H7 (cell line): ENCODE results near the gene FEM1B. TPM values are rescaled to one million over a fixed set of nuclear protein-coding genes. Genes with fewer than 3 reads are reported as not detected.

ENCODE experiments used
- total RNA-seq: library from RNA; depleted of rRNA; stranded (reverse); fragments of >200 nt; shearing (Covaris generic); gene quantifications from 2 replicates; pipeline ENCODE4 v1.2.3, GENCODE V29; 2014; rRNA removed

Gene FEM1B
- total RNA-seq, 1 experiment from 2014 or later: 78.4 TPM

Other genes starting within 250 kb of the FEM1B start
- 23.7 and 39.6 TPM in 2 replicates for gene PIAS1, start 223.4 kb upstream of the FEM1B start, total RNA-seq
- 5.6 and 7.4 TPM in 2 replicates for gene CALML4, start 72.4 kb upstream of the FEM1B start, total RNA-seq
- gene CLN6, start 48.0 kb upstream of the FEM1B start, total RNA-seq: 32.5 and 33.7 TPM in 2 replicates
- 0.03 and 0.07 TPM in 2 replicates for gene ITGA11, start 154.4 kb downstream of the FEM1B start, total RNA-seq